GM18951 (cell line): ENCODE measurements around the gene CD9.

Source experiments
- POLR2A ChIP-seq: IDR thresholded peaks from 4 replicates; pipeline ENCODE4 v1.6.1; 2011; ENCODE audit warnings: mild to moderate bottlenecking; ENCODE audit not compliant: insufficient read length, insufficient read depth; ENCODE audit errors: extremely low read depth
- in situ Hi-C: fragments of 300-500 bp; cut with MboI; formaldehyde crosslinking; loops from one replicate; pipeline ENCODE4 v1.12.0; 2022; ENCODE audit warnings: low sequenced_read_pairs, mixed read lengths, inconsistent platforms; ENCODE audit not compliant: unreplicated experiment

CD9 gene

DNA sequence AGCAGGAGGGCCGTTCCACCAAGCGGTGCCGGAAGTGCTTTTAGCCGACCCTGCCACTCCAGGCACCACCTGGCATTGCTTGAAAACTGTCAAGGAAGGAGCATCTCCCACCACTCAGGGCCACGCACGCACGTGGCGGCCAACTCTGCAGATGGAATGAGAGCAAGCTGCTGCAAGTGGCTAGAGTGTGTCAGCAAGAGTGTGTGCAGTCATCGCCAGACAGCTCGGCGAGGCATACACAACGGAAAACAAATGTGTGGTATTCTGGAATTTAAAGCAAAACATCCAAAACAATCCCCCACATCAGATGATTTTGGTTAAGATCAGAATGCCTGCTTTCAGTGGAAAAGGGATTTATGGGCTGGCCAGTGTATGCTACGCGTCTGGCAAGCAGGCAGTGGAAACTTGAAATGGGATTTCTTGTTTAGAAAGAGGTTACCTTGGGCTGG lies 11.2 kb downstream of the CD9 start:
- no peak for TF ChIP-seq POLR2A
- in situ Hi-C loops: no loop called here

GRCh38 chr12:6212086-6212485 lies 11.9 kb downstream of the CD9 start:
- in situ Hi-C loops: no loop called here
- no peak for TF ChIP-seq POLR2A

- in situ Hi-C loops: no loop called here
- TF ChIP-seq POLR2A: no peak
Observed at GRCh38 chr12:6213969-6214368, 13.8 kb downstream of the CD9 start.

DNA sequence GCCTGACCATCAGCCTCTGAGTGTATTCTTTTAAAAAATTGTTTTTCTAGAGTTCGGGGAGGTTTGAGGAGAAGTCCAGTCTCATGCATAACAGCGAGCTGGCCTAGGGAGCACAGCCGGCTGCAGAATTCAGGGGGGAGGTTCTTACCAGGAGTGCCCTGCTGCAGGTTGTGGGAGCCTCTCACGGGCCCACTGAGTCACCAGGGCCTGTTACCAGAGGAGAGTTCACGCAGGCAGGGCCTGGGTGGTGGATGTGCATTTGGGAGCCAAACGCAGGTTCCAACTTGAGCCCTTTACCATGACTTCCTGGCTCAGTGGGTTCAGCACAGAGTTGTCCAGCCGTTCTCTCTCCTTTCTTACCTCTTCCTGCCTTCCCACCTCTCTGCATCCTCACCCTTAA lies 14.4 kb downstream of the CD9 start:
- in situ Hi-C loops: no loop called here
- no peak for TF ChIP-seq POLR2A

DNA sequence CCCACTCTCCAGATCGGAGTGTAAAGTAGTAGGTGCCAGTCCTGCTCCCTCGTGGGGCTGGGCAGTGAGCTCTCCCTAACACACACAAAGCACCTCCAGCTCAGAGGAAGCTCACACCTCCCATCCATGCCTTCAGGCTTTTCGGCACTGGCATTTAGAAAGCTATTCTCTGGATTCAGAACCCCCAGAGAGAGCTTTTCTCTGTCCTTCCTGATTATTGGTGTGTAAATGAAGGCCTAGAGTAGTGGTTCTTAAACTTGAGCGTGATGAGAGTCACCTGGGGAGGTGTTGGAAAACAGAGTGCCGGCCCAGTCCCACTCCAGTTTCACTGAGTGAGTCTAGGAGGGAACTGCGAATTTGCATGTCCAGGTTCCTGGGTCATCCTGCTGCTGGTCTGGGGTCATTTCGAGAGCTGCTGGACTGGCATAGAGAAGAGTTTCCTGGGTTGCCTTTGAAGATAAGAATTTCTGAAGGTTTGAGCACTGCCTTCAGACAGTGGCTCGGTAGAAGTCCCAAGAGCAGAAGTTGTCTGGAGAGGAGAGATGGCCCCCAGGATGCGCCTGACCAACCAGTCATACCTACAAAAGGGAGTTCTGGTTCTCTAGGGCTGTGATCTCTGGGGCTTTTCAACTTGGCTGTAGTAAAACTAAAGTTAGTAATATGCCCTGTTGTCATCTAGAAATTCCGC lies 15.1 kb downstream of the CD9 start:
- in situ Hi-C loops: no loop called here

GRCh38 chr12:6215932-6216494 lies 15.8 kb downstream of the CD9 start:
- TF ChIP-seq POLR2A: no peak
- in situ Hi-C loops: no loop called here

More for the DNA sequence above, 15.1 kb downstream of the CD9 start:
- TF ChIP-seq POLR2A: no peak

DNA sequence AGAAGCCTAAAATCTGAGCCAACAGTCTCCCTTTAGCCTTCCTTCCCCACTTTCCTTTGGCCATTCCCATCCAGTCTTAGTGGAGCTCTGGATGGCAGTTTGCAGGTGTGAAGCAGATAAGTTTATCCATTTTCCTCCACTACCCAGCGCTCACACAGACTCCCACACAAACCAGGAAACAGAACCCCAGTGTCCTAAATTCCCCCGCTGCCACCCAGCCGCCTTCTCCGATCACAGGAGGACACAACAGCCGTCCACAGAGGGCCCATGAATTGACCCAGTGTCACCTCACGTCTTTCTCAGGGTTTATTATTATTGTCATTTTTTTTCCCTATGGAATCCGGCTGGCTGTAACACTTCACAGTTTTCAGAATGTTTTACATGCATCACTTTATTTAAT lies 16.4 kb downstream of the CD9 start:
- in situ Hi-C loops: no loop called here
- TF ChIP-seq POLR2A: no peak

DNA sequence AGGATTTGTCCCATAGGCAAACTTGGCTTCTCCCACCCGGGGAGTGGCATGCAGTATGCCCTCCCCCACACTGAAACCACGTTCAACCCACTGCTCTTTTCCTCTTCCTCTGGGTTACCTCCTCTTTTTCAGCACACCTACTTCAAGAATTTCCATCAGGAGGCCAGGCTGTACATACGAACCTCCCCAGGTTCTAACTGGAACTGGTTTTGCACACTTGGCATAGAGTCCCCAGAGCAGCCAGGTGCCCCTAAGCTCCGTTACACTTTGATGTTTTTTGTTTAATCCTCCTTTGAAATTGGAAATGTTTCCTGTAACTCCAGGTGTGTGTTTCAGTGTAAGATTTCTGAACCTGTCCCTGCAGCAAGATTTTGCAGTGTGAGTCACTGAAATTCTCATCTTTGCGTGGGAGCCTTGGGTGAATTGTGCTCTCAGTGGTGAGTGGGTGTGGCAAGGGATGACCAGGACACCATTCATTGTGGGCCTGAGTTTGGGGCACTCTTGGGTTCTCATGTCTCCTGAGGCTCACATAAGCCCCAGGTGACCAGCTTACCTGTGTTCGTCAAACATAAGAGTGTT lies 18.2 kb downstream of the CD9 start:
- in situ Hi-C loops: no loop called here
- TF ChIP-seq POLR2A: no peak

- in situ Hi-C loops: no loop called here
- no peak for TF ChIP-seq POLR2A
Observed at GRCh38 chr12:6219980-6220379, 19.8 kb downstream of the CD9 start.

- no peak for TF ChIP-seq POLR2A
- in situ Hi-C loops: no loop called here
Observed at GRCh38 chr12:6221146-6221545, 20.9 kb downstream of the CD9 start.

DNA sequence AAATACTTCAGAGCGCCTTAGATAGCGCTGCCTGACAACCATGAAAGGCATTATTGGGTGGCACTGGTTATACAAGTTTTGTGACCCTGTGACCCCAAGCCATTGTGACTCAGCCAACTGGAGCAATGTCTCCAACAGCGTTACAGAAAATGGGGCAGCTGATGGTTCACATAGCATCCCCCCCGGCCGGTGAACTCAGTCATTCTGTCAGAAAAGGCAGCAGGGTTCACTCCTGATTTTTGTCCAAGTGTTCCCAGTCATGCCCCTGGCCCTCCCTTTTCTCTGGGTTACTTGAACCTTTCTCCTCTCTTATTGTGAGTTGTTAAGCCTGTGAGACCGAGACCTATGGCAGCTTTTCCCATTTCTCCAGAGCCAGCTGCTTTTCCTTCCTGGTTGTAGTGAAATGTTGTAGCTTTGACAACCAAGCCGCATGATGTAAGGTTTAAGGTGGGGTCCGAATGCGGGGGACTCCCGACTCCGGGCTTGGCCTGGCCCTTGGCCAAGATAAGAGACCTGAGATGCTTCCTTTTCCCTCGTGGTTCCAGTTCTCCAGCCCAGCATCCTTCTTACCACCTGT lies 22.0 kb downstream of the CD9 start:
- no peak for TF ChIP-seq POLR2A
- in situ Hi-C loops: no loop called here

DNA sequence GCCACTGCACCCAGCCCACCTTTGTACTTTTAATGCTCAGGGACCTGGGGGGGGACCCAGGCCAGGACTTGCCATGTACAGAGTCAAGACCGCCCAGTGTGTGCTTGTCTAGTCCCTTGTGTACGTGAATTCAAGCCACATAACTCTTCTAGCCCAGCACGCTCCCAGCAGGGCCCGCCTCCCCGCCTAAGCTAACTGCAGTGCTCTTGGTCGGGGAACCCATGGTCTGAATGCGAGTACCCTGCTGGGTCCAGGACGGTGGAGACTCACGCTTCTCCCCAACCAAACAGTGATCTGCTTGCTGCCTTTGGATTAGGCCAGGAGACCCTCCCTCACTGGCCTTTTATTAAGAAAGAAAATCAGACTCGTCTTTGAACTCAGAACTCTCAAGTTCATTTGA lies 23.3 kb downstream of the CD9 start:
- in situ Hi-C loops: no loop called here
- no peak for TF ChIP-seq POLR2A

- no peak for TF ChIP-seq POLR2A
- in situ Hi-C loops: no loop called here
Observed at GRCh38 chr12:6224550-6224949, 24.4 kb downstream of the CD9 start.

- in situ Hi-C loops: no loop called here
Observed at GRCh38 chr12:6225630-6226001, 25.4 kb downstream of the CD9 start.

More at GRCh38 chr12:6225630-6226001, 25.4 kb downstream of the CD9 start:
- no peak for TF ChIP-seq POLR2A
